GM18951 (cell line): ENCODE measurements around the gene LRRC8C.

Experiments used
- POLR2A ChIP-seq: IDR thresholded peaks from 4 replicates; pipeline ENCODE4 v1.6.1; 2011; ENCODE audit warnings: mild to moderate bottlenecking; ENCODE audit not compliant: insufficient read length, insufficient read depth; ENCODE audit errors: extremely low read depth
- in situ Hi-C: fragments of 300-500 bp; cut with MboI; formaldehyde crosslinking; loops from one replicate; pipeline ENCODE4 v1.12.0; 2022; ENCODE audit warnings: low sequenced_read_pairs, mixed read lengths, inconsistent platforms; ENCODE audit not compliant: unreplicated experiment

The LRRC8C gene

GRCh38 chr1:89733748-89734147 lies 100.8 kb downstream of the LRRC8C start:
- TF ChIP-seq POLR2A, result no peak
- in situ Hi-C loops, result no loop called here

- in situ Hi-C loops, result no loop called here
- no peak for TF ChIP-seq POLR2A
Measured at GRCh38 chr1:89734442-89734841, 101.5 kb downstream of the LRRC8C start.

- no peak for TF ChIP-seq POLR2A
- in situ Hi-C loops, result no loop called here
Measured at GRCh38 chr1:89735479-89735878, 102.6 kb downstream of the LRRC8C start.

GRCh38 chr1:89736937-89737733 lies 104.2 kb downstream of the LRRC8C start:
- TF ChIP-seq POLR2A, result no peak
- in situ Hi-C loops, result no loop called here

GRCh38 chr1:89737985-89738510 lies 105.1 kb downstream of the LRRC8C start:
- no peak for TF ChIP-seq POLR2A
- in situ Hi-C loops, result no loop called here

DNA sequence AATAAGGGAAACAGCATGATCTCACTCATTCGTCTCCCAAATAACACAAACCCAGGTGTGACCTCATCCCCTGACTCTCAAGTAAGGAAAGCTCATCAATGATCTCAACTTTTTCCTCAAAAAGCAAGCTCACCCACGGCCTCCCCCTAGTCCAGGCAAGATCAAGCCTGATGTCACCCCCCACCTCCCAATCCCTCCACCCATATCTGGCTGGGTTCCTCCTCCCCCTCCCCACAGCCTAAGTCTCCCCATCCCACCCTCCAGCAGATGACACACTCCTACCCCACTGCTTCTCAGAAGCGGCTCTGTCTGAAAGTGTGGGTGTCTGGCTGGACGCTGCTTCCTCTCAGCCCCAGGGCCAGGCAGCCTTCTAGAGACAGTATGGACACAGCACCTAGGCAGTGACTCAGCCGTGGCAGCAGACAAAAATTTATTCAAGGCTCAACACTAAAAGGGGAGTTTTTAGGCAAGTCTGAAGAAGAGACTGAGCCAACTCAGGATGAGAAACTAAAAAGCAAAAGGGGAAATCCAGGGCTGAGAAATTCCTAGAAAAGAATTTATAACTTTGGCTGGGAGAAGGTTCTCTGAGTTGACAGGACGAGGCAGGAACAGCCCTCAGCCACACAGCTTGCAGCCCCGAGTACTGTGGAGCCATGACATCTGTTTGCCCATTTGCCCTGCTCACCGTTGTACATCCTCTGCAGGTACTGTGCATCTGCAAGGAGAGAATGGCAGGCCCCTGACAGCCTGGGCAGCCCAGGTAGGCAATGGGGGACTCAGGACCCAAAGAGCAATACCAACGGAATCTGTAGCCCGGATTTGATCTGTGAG lies 106.3 kb downstream of the LRRC8C start:
- no peak for TF ChIP-seq POLR2A
- in situ Hi-C loops, result no loop called here

DNA sequence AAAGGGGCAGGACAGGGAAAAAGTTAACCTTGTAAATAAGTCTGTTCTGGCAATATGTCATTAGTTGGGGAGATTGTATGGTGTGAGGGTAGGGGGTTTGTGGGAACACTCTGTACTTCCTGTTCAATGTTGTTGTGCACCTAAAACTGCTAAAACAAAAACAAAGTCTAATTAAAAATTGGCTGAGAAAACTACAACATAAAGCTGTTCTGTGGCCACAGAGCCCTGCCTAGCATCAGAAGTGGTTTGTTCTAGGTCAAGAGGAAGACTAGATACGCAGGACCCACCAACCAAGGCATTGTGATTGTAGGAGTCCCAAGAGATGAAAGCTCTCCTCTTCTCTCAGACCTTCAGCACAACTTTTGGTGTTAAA lies 106.9 kb downstream of the LRRC8C start:
- TF ChIP-seq POLR2A, result no peak
- in situ Hi-C loops, result no loop called here

GRCh38 chr1:89743788-89744187 lies 110.9 kb downstream of the LRRC8C start:
- in situ Hi-C loops, result no loop called here
- no peak for TF ChIP-seq POLR2A

DNA sequence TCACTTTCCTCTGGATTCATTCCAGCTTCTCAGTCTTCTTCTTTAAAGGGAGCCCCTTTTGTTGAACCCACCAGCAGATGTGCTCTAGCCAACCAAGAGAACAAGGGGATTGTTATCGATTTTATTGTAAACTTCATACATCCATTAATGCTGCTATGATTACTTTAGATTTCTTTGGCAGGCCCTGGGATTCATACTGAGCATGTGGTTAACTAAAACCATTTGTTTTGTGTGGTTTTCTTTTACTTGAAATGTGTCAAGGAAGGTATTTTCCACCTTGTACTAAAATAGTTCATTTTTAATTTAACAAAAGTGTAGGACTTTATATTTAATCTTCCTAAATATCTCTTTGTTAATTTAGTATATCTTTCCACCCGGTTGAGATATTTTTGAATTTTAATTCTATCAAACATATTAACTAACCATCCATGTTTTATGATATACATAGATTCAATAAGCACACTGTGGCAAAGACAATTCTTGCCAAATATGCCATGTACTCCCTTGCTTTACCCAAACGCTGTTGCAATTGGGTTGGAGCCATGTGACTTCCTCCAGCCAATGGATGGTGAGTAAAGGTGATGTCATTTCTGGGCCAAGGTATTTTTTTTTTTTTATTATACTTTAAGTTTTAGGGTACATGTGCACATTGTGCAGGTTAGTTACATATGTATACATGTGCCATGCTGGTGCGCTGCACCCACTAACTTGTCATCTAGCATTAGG lies 113.7 kb downstream of the LRRC8C start:
- TF ChIP-seq POLR2A, result no peak
- in situ Hi-C loops, result no loop called here

GRCh38 chr1:89753761-89754160 lies 120.8 kb downstream of the LRRC8C start:
- in situ Hi-C loops, result loop anchor here (25.0 kb wide), 1 partner anchor 266 kb away; no protein-coding TSS in a partner anchor

DNA sequence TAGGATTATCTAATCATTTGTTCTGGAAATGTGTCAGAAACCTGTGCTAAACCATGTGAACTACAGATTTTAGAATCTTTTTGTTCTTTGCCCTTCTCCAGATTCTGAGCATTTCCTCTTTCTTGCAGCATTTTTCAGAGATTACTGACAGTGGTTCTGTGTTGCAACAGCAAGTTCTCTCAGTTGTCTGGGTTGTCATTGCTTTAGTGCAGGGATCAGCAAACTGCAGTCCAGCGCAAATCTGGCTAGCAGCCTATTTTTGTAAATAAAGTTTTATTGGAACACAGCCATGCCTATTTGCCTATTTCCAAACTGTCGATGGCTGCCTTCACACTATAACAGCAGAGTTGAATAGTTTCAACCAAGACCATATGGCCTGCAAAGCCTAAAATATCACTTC lies 121.6 kb downstream of the LRRC8C start:
- no peak for TF ChIP-seq POLR2A
- in situ Hi-C loops, result loop anchor here (25.0 kb wide), 1 partner anchor 267 kb away; no protein-coding TSS in a partner anchor

More at GRCh38 chr1:89753761-89754160, 120.8 kb downstream of the LRRC8C start:
- no peak for TF ChIP-seq POLR2A

GRCh38 chr1:89755591-89755990 lies 122.7 kb downstream of the LRRC8C start:
- in situ Hi-C loops, result loop anchor here (25.0 kb wide), 1 partner anchor 268 kb away; no protein-coding TSS in a partner anchor
- TF ChIP-seq POLR2A, result no peak

DNA sequence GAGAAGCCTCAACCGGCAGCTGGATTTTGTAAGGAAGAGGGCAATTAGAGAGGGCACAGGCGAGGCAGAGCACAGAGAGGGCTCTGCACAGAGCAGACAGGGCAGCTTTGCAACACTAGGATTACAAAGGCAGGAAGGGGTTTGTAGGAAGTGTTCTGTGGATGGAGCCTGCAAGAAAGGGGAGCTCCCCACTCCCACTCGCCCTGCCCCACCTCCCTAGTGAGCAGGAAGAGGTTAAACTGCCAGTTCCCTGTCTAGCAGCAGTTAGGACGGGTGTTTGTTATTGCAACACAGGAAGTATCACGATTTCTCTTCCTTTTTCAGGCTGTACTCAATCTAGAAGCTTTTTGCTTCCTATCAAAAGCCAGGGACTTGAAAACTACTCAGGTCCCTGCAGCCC lies 124.6 kb downstream of the LRRC8C start:
- in situ Hi-C loops, result loop anchor here (25.0 kb wide), 1 partner anchor 270 kb away; no protein-coding TSS in a partner anchor
- TF ChIP-seq POLR2A, result no peak
